Measurements from ENCODE around the gene PNRC2. TPM values are rescaled to one million over a fixed set of nuclear protein-coding genes. Genes with fewer than 3 reads are reported as not detected.

PNRC2 gene
- total and polyA plus RNA-seq, 10 of the 15 experiments (the other 5 are each of a cell fraction or from before 2014, with no cell fraction given): 106 to 205 (median 163) TPM

GRCh38 chr1:23910553-23911246 lies 48.9 kb upstream of the PNRC2 start (continued):
- TF ChIP-seq POLR2AphosphoS2 (IDR thresholded peaks at IDR 0.05; ENCODE audit: low read depth, low read length): peak; percentile 85
- TF ChIP-seq EED (IDR thresholded peaks at IDR 0.05; ENCODE audit: low read depth): peak; percentile 86
- TF ChIP-seq POLR2AphosphoS5 (IDR thresholded peaks at IDR 0.05; ENCODE audit: low read length): peak; percentile 89
- TF ChIP-seq SMARCA5 (IDR thresholded peaks at IDR 0.05): peak; percentile 81
- TF ChIP-seq PRDM15 (CRISPR knock-in tag; IDR thresholded peaks at IDR 0.05): no peak
- 0 out of 2 replicates have a peak, but pooled peaks have one; percentile 8 for TF ChIP-seq IKZF1 (conservative IDR thresholded peaks at IDR 0.05)
- TF ChIP-seq RUNX3 (IDR thresholded peaks at IDR 0.05; ENCODE audit: low read length): no peak
- TF ChIP-seq USF1 (IDR thresholded peaks at IDR 0.05; ENCODE audit: borderline replicate concordance, extremely low read length, insufficient read depth, low read depth, low read length): peak; percentile 87
- TF ChIP-seq PBX3 (IDR thresholded peaks at IDR 0.05; ENCODE audit: insufficient replicate concordance, low read depth, low read length): peak; percentile 27
- TF ChIP-seq TBL1XR1 (IDR thresholded peaks at IDR 0.05; ENCODE audit: low read depth, low read length): peak; percentile 78; the same call in 1 of the 2 replicates
- TF ChIP-seq NFYB (IDR thresholded peaks at IDR 0.05; ENCODE audit: insufficient read depth, low read depth, low read length): no peak
- TF ChIP-seq USF2 (IDR thresholded peaks at IDR 0.05; ENCODE audit: borderline replicate concordance, low read depth, low read length): peak; percentile 65
- TF ChIP-seq PKNOX1 (IDR thresholded peaks at IDR 0.05): peak; percentile 78
- TF ChIP-seq POLR2A (IDR thresholded peaks at IDR 0.05; ENCODE audit: low read depth, low read length): peak; percentile 84
- no peak for TF ChIP-seq DPF2 (IDR thresholded peaks at IDR 0.05)
- TF ChIP-seq RAD51 (IDR thresholded peaks at IDR 0.05): peak; percentile 94
- peak in 1 of 2 experiments; percentile 20; a peak in 1 of 3 replicates for TF ChIP-seq EGR1 (IDR thresholded peaks at IDR 0.05; ENCODE audit: borderline replicate concordance in 1 of 2, low read depth in 2 of 2, low read length in 2 of 2)
- peak; percentile 18; the same call in 1 of the 2 replicates for TF ChIP-seq NBN (IDR thresholded peaks at IDR 0.05)
- peak; percentile 11 for TF ChIP-seq SP1 (IDR thresholded peaks at IDR 0.05; ENCODE audit: low read depth, low read length)
- no peak for TF ChIP-seq MYC (IDR thresholded peaks at IDR 0.05; ENCODE audit: insufficient read depth, insufficient read length, insufficient replicate concordance, low read length, severe bottlenecking)
- peak; percentile 19 to 24; a peak in 2 of 4 replicates for TF ChIP-seq IKZF2 (IDR thresholded peaks at IDR 0.05)
- peak; percentile 61; the same call in 1 of the 2 replicates for TF ChIP-seq ZNF24 (IDR thresholded peaks at IDR 0.05)
- peak in 1 of 2 experiments; percentile 48; a peak in 1 of 4 replicates for TF ChIP-seq EP300 (IDR thresholded peaks at IDR 0.05; ENCODE audit: borderline replicate concordance in 1 of 2, control insufficient read depth in 1 of 2, low read depth in 2 of 2, low read length in 2 of 2)
